Tibial nerve (tissue), 4 donors: ENCODE results near the gene FRY.

Experiments used
- CTCF ChIP-seq, 5 experiments: fragments of 200-600 bp in 3 of 5; fragments of 450-650 bp in 2 of 5; sonication (generic) in 3 of 5; IDR thresholded peaks; one replicate each; pipeline ENCODE4 v1.5.1; 2016 to 2019; ENCODE audit warnings: antibody characterized with exemption in 5 of 5, mild to moderate bottlenecking in 3 of 5, moderate library complexity in 2 of 5
- EP300 ChIP-seq, 2 donors: sonication (generic); formaldehyde crosslinking; IDR thresholded peaks; one replicate each; pipeline ENCODE4 v1.6.1; 2017; ENCODE audit warnings: antibody characterized with exemption in 2 of 2, mild to moderate bottlenecking in 1 of 2
- POLR2A ChIP-seq, 2 donors: fragments of 450-650 bp; IDR thresholded peaks; one replicate each; pipeline ENCODE4 v1.6.1; 2017; ENCODE audit warnings: antibody characterized with exemption in 2 of 2, mild to moderate bottlenecking in 2 of 2, moderate library complexity in 2 of 2

- TF ChIP-seq POLR2A (IDR thresholded peaks at IDR 0.05): no peak
- TF ChIP-seq CTCF (IDR thresholded peaks at IDR 0.05): no peak
- no peak for TF ChIP-seq EP300 (IDR thresholded peaks at IDR 0.05)
Observed at GRCh38 chr13:32081591-32081990, 50.0 kb downstream of the FRY start.
